H1 (cell line): Measurements from ENCODE around the gene RABL3. TPM values are rescaled to one million over a fixed set of nuclear protein-coding genes. Genes with fewer than 3 reads are reported as not detected.

ENCODE experiments used
- CTCF ChIA-PET: fragments of 300-600 bp; sonication (Branson Sonifier 250); formaldehyde crosslinking; loops from one replicate; lab custom pipeline; 2021; ENCODE audit not compliant: partially characterized antibody; lab: Charles Lee
- POLR2A ChIA-PET: fragments of 300-600 bp; sonication (Branson Sonifier 250); formaldehyde crosslinking; loops from one replicate; lab custom pipeline; 2021; ENCODE audit warnings: inconsistent platforms; ENCODE audit not compliant: partially characterized antibody; lab: Charles Lee
- DNase-seq, 2 experiments: peaks; one replicate each; pipeline versions ENCODE4 v3.0.0 to v3.0.0-alpha.2; 2010 to 2022; ENCODE audit warnings: low spot score in 2 of 2, low read depth in 1 of 2, mixed read lengths in 1 of 2
- FAIRE-seq: peaks from 2 replicates; lab custom pipeline; 2011; peaks lifted over from hg19 to GRCh38; lab: Jason Lieb, UNC
- H2AFZ ChIP-seq: 2 replicates; pipeline ENCODE4 v1.8.1; 2012; ENCODE audit warnings: low read length, inconsistent platforms
- H2AK5ac ChIP-seq: 2 replicates; pipeline ENCODE4 v1.6.1; 2013; ENCODE audit warnings: low read depth, low read length
- H2BK120ac ChIP-seq: replicated peaks from 2 replicates; pipeline ENCODE3; 2013; ENCODE audit warnings: low read depth, low read length, inconsistent platforms
- H2BK12ac ChIP-seq: 2 replicates; pipeline ENCODE4 v1.6.1; 2013; ENCODE audit warnings: low read depth, low read length
- H2BK15ac ChIP-seq: 2 replicates; pipeline ENCODE4 v1.6.1; 2013; ENCODE audit warnings: low read length
- H2BK20ac ChIP-seq: 2 replicates; pipeline ENCODE4 v1.6.1; 2013; ENCODE audit warnings: low read length
- H2BK5ac ChIP-seq: 2 replicates; pipeline ENCODE4 v1.6.1; 2013; ENCODE audit warnings: low read depth, low read length
- H3K14ac ChIP-seq: 2 replicates; pipeline ENCODE4 v1.6.1; 2013; ENCODE audit warnings: inconsistent platforms; ENCODE audit not compliant: insufficient read length
- H3K18ac ChIP-seq: 2 replicates; pipeline ENCODE4 v1.6.1; 2013; ENCODE audit warnings: low read length; ENCODE audit errors: extremely low read depth
- H3K23ac ChIP-seq: 2 replicates; pipeline ENCODE4 v1.6.1; 2013; ENCODE audit warnings: inconsistent platforms; ENCODE audit not compliant: insufficient read length
- H3K23me2 ChIP-seq: 2 replicates; pipeline ENCODE4 v1.6.1; 2013; ENCODE audit warnings: low read depth, low read length
- H3K27ac ChIP-seq: 2 replicates; pipeline ENCODE4 v1.6.1; 2011; ENCODE audit warnings: low read depth, low read length, inconsistent platforms
- H3K27me3 ChIP-seq, 4 experiments: replicated peaks in 1 of 4; 1 replicate in 1 of 4; 2 replicates in 3 of 4; pipeline versions ENCODE4 v1.6.1 to v1.8.1; 2011 to 2013; ENCODE audit warnings: low read length in 3 of 4, mild to moderate bottlenecking in 3 of 4, inconsistent platforms in 2 of 4, mixed read lengths in 2 of 4, moderate library complexity in 1 of 4; ENCODE audit not compliant: control insufficient read depth in 3 of 4, insufficient read depth in 3 of 4; ENCODE audit errors: extremely low read depth in 1 of 4
- H3K36me3 ChIP-seq, 4 experiments: 2 replicates each; pipeline versions ENCODE4 v1.6.1 to v1.8.1; 2011 to 2013; ENCODE audit warnings: mild to moderate bottlenecking in 4 of 4, low read length in 3 of 4, moderate library complexity in 2 of 4, control low read depth in 1 of 4, inconsistent platforms in 1 of 4; ENCODE audit not compliant: insufficient read depth in 4 of 4, control insufficient read depth in 2 of 4
- H3K4ac ChIP-seq: replicated peaks from 2 replicates; pipeline ENCODE3; 2013; ENCODE audit warnings: low read length, low read depth, mixed read lengths, inconsistent platforms; ENCODE audit not compliant: insufficient read length
- H3K4me1 ChIP-seq, 4 experiments: replicated peaks in 1 of 4; 1 replicate in 1 of 4; 2 replicates in 3 of 4; pipeline versions ENCODE4 v1.6.1 to v1.8.1; 2011 to 2013; ENCODE audit warnings: low read length in 3 of 4, inconsistent platforms in 2 of 4, mixed read lengths in 1 of 4; ENCODE audit not compliant: insufficient read depth in 4 of 4, control insufficient read depth in 3 of 4
- H3K4me2 ChIP-seq, 2 experiments: 2 replicates each; pipeline versions ENCODE4 v1.6.1 to v1.8.1; 2011 to 2013; ENCODE audit warnings: low read depth in 2 of 2, low read length in 2 of 2, control low read depth in 1 of 2, inconsistent platforms in 1 of 2, mild to moderate bottlenecking in 1 of 2; ENCODE audit not compliant: insufficient read depth in 1 of 2
- H3K4me3 ChIP-seq, 4 experiments: fragments of 200-600, 300-600 bp in 1 of 4; sonication (generic), shearing (Covaris generic), sonication (Bioruptor Twin) in 1 of 4; 2 replicates each; pipeline versions ENCODE4 v1.5.1 to v1.8.1; 2011 to 2016; ENCODE audit warnings: low read length in 4 of 4, low read depth in 3 of 4, control low read depth in 2 of 4, inconsistent platforms in 2 of 4, mild to moderate bottlenecking in 2 of 4, mixed read lengths in 1 of 4, moderate library complexity in 1 of 4; ENCODE audit not compliant: insufficient read depth in 2 of 4; ENCODE audit errors: extremely low read depth in 1 of 4
- H3K56ac ChIP-seq: replicated peaks from 2 replicates; pipeline ENCODE3; 2013; ENCODE audit warnings: low read depth, mild to moderate bottlenecking, mixed read lengths, low read length, inconsistent platforms; ENCODE audit not compliant: insufficient read length
- H3K79me1 ChIP-seq: 2 replicates; pipeline ENCODE4 v1.6.1; 2013; ENCODE audit warnings: low read depth, low read length, control low read depth
- H3K79me2 ChIP-seq, 2 experiments: 2 replicates each; pipeline versions ENCODE4 v1.6.1 to v1.8.1; 2012 to 2013; ENCODE audit warnings: low read length in 2 of 2, mild to moderate bottlenecking in 2 of 2, inconsistent platforms in 1 of 2; ENCODE audit not compliant: insufficient read depth in 2 of 2, control insufficient read depth in 1 of 2
- H3K9ac ChIP-seq, 4 experiments: replicated peaks in 1 of 4; 1 replicate in 1 of 4; 2 replicates in 3 of 4; pipeline versions ENCODE4 v1.6.1 to v1.8.1; 2011 to 2013; ENCODE audit warnings: low read depth in 3 of 4, low read length in 3 of 4, control low read depth in 2 of 4, mild to moderate bottlenecking in 2 of 4, moderate library complexity in 2 of 4, inconsistent platforms in 1 of 4; ENCODE audit errors: extremely low read depth in 1 of 4
- H3K9me3 ChIP-seq, 2 experiments: 2 replicates each; pipeline versions ENCODE4 v1.6.1 to v1.8.1; 2012 to 2013; ENCODE audit warnings: mild to moderate bottlenecking in 2 of 2, moderate library complexity in 2 of 2, control low read depth in 1 of 2, inconsistent platforms in 1 of 2, low read depth in 1 of 2, low read length in 1 of 2, mixed read lengths in 1 of 2; ENCODE audit not compliant: insufficient read depth in 2 of 2
- H4K20me1 ChIP-seq, 2 experiments: replicated peaks in 1 of 2; 2 replicates each; pipeline versions ENCODE3 to v1.8.1; 2011 to 2013; ENCODE audit warnings: inconsistent platforms in 2 of 2, low read length in 2 of 2, mild to moderate bottlenecking in 1 of 2; ENCODE audit not compliant: insufficient read depth in 2 of 2, control insufficient read depth in 1 of 2
- H4K5ac ChIP-seq: 2 replicates; pipeline ENCODE4 v1.6.1; 2013; ENCODE audit warnings: low read length, low read depth, mixed read lengths, inconsistent platforms; ENCODE audit not compliant: insufficient read length
- H4K8ac ChIP-seq: 2 replicates; pipeline ENCODE4 v1.8.0; 2013; ENCODE audit warnings: mild to moderate bottlenecking, moderate library complexity, low read length, inconsistent platforms; ENCODE audit not compliant: insufficient read depth; ENCODE audit errors: extremely low read depth
- H4K91ac ChIP-seq: replicated peaks from 2 replicates; pipeline ENCODE3; 2013; ENCODE audit warnings: low read length, mixed read lengths, inconsistent platforms; ENCODE audit not compliant: insufficient read length
- BACH1 ChIP-seq: IDR thresholded peaks from 2 replicates; pipeline ENCODE4 v1.6.1; 2012; ENCODE audit warnings: low read length, improper control_type of control experiment
- BRCA1 ChIP-seq: IDR thresholded peaks from 2 replicates; pipeline ENCODE4 v1.6.1; 2012; ENCODE audit warnings: low read depth, low read length, improper control_type of control experiment
- CBX8 ChIP-seq: fragments of 300-800, 300-1000 bp; sonication (generic); IDR thresholded peaks from 2 replicates; pipeline ENCODE4 v1.7.1; 2016; ENCODE audit warnings: low read depth, low read length, borderline replicate concordance
- CHD1 ChIP-seq: IDR thresholded peaks from 2 replicates; pipeline ENCODE4 v1.6.1; 2012; ENCODE audit warnings: low read depth, low read length, improper control_type of control experiment
- FOSL1 ChIP-seq: IDR thresholded peaks from 2 replicates; pipeline ENCODE4 v1.6.1; 2011; ENCODE audit warnings: mild to moderate bottlenecking, low read depth, low read length, moderate library complexity; ENCODE audit not compliant: insufficient read depth
- GABPA ChIP-seq: IDR thresholded peaks from 2 replicates; pipeline ENCODE4 v1.6.1; 2011; ENCODE audit warnings: mild to moderate bottlenecking, low read length, moderate library complexity, borderline replicate concordance; ENCODE audit not compliant: insufficient read depth
- GTF2F1 ChIP-seq: IDR thresholded peaks from 2 replicates; pipeline ENCODE4 v1.6.1; 2012; ENCODE audit warnings: low read depth, low read length, improper control_type of control experiment, borderline replicate concordance
- JUND ChIP-seq: IDR thresholded peaks from 2 replicates; pipeline ENCODE4 v1.6.1; 2011; ENCODE audit warnings: mild to moderate bottlenecking, improper control_type of control experiment, low read length
- NRF1 ChIP-seq: IDR thresholded peaks from 2 replicates; pipeline ENCODE4 v1.6.1; 2011; ENCODE audit warnings: mild to moderate bottlenecking, low read depth, low read length, improper control_type of control experiment
- POLR2A ChIP-seq, 2 experiments: IDR thresholded peaks; 1 replicate in 1 of 2; 2 replicates in 1 of 2; pipeline ENCODE4 v1.6.1; 2011; ENCODE audit warnings: low read depth in 2 of 2, low read length in 2 of 2, mild to moderate bottlenecking in 2 of 2; ENCODE audit errors: control extremely low read depth in 1 of 2
- POU5F1 ChIP-seq: IDR thresholded peaks from 2 replicates; pipeline ENCODE4 v1.6.1; 2011; ENCODE audit warnings: low read depth, mild to moderate bottlenecking, low read length, moderate library complexity
- RFX5 ChIP-seq: IDR thresholded peaks from 2 replicates; pipeline ENCODE4 v1.6.1; 2011; ENCODE audit warnings: low read depth, low read length, improper control_type of control experiment, borderline replicate concordance
- SAP30 ChIP-seq: fragments of 300-600 bp; sonication (generic); IDR thresholded peaks from 2 replicates; pipeline ENCODE4 v1.7.1; 2012; ENCODE audit warnings: low read length, moderate library complexity, mild to moderate bottlenecking, inconsistent platforms; ENCODE audit not compliant: insufficient read depth, insufficient replicate concordance
- SIRT6 ChIP-seq: IDR thresholded peaks from one replicate; pipeline ENCODE4 v1.7.1; 2012; ENCODE audit warnings: low read length, inconsistent platforms
- SP1 ChIP-seq: IDR thresholded peaks from 2 replicates; pipeline ENCODE4 v1.6.1; 2011; ENCODE audit warnings: low read depth, low read length
- TAF7 ChIP-seq: optimal IDR thresholded peaks from 2 replicates; pipeline ENCODE3; 2011; ENCODE audit warnings: low read depth, mild to moderate bottlenecking, inconsistent platforms, low read length, moderate library complexity, borderline replicate concordance
- WGBS, 2 experiments: shearing (Covaris generic) in 1 of 2; methylation state at CpG; one replicate each; pipeline versions ENCODE4 v1.1.6 to v1.1.7; 2013 to 2015; ENCODE audit warnings: low lambda C conversion rate in 2 of 2, mixed read lengths in 2 of 2, inconsistent platforms in 1 of 2, low coverage in 1 of 2, missing lambda C conversion rate in 1 of 2; ENCODE audit not compliant: insufficient replicate concordance in 2 of 2, insufficient coverage in 1 of 2, insufficient read length in 1 of 2; ENCODE audit errors: extremely low coverage in 1 of 2, missing lambda C conversion rate in 1 of 2; 5-methylcytosine and 5-hydroxymethylcytosine counted together
- polyA plus RNA-seq, 7 experiments: library from polyadenylated mRNA; depleted of rRNA in 3 of 7; stranded (reverse) in 5 of 7; unstranded in 2 of 7; fragments of >200 nt in 5 of 7; fragments of 200-250 nt in 2 of 7; gene quantifications; 1 replicate in 5 of 7; 2 replicates in 1 of 7; 4 replicates in 1 of 7; pipeline versions ENCODE4 v1.2.1 to v1.2.3, GENCODE V29; 2011 to 2013; ENCODE audit warnings: missing spikeins in 2 of 7, mixed read lengths in 2 of 7
- total RNA-seq: library from RNA; stranded (reverse); fragmentation: NEBNext Ultra II Directional; extraction: Animal tissue kit (Norgen Biotek cat#: 25700); gene quantifications from 2 replicates; pipeline ENCODE4 v1.2.1, GENCODE V29; 2021

The RABL3 gene
- total and polyA plus RNA-seq, 2 of the 8 experiments (the other 6 are each of a cell fraction or from before 2014, with no cell fraction given), result 4.4 to 19.2 TPM

DNA sequence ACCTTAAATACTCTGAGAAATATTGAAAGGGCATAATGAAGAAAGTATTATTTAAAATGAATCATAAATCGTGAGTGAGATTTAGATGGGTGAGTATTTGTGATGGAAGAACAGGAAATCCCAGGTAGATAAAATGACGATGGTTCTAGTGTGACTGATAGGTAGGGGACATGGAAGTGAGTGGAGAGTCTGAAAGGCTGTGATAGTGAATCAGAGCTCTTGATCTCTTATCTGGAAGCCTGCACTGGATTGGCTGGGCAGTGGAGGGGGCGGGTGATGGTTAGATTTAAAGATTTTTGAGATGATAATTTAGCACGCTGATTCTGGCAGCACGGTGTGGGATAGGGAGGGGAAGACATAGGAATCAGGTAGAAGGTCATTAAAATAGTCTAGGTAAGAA is 80.4 kb downstream of the RABL3 start:
- Histone ChIP-seq H3K9me3 (peaks cover 8 to 10% of the 10 kb centered on the region in 2 experiments; a peak in 3 of 4 replicates), H3K4me1 (no peaks in the 10 kb centered on the region), H3K4ac (no peak overlapping the region)
- DNase-seq, result no peak
- TF ChIP-seq TAF7 (no peak), RFX5 (no peak), JUND (no peak), BACH1 (no peak), BRCA1 (no peak), NRF1 (no peak), POLR2A (IDR thresholded peaks at IDR 0.05; ENCODE audit: control extremely low read depth in 1 of 2, low read depth in 2 of 2, low read length in 2 of 2) (no peak), GTF2F1 (no peak), SP1 (no peak), CHD1 (no peak), CBX8 (no peak), SIRT6 (no peak), SAP30 (no peak), GABPA (no peak), FOSL1 (no peak), POU5F1 (no peak)
- TF ChIP-seq, all 59 proteins: peak for 0
- CTCF ChIA-PET, result interaction anchor here (0.7 kb wide), 1 partner anchor 14 kb away, joined by 3 read pairs; no protein-coding TSS in a partner anchor
- Histone ChIP-seq H3K56ac (no peak overlapping the region), H4K5ac (no peak overlapping the region), H3K18ac (no peak overlapping the region), H4K20me1 (no peaks in the 10 kb centered on the region), H2AFZ (no peak overlapping the region), H2BK12ac (no peak overlapping the region), H3K36me3 (no peaks in the 10 kb centered on the region; a peak in 1 of 8 replicates), H2BK20ac (no peak overlapping the region), H4K8ac (no peak overlapping the region), H2AK5ac (no peak overlapping the region), H3K27me3 (no peaks in the 10 kb centered on the region), H3K4me2 (no peak overlapping the region), H2BK15ac (no peak overlapping the region), H3K23me2 (no peaks in the 10 kb centered on the region), H3K4me3 (no peak overlapping the region), H3K14ac (no peak overlapping the region), H2BK120ac (no peak overlapping the region), H3K23ac (no peak overlapping the region), H3K27ac (no peak overlapping the region), H3K79me2 (no peaks in the 10 kb centered on the region), H4K91ac (no peak overlapping the region), H3K9ac (no peak overlapping the region), H3K79me1 (no peaks in the 10 kb centered on the region), H2BK5ac (no peak overlapping the region)
- POLR2A ChIA-PET, result no interaction called here
- no peak for FAIRE-seq
- WGBS, 2 experiments, result 0 to 72% methylated on average over 1 to 5 of the region's 5 CpGs
